Measurements from ENCODE around the gene IL4I1. TPM values are rescaled to one million over a fixed set of nuclear protein-coding genes. Genes with fewer than 3 reads are reported as not detected.

The IL4I1 gene
- total RNA-seq, 1 experiment from 2014 or later: 1.5 TPM

DNA sequence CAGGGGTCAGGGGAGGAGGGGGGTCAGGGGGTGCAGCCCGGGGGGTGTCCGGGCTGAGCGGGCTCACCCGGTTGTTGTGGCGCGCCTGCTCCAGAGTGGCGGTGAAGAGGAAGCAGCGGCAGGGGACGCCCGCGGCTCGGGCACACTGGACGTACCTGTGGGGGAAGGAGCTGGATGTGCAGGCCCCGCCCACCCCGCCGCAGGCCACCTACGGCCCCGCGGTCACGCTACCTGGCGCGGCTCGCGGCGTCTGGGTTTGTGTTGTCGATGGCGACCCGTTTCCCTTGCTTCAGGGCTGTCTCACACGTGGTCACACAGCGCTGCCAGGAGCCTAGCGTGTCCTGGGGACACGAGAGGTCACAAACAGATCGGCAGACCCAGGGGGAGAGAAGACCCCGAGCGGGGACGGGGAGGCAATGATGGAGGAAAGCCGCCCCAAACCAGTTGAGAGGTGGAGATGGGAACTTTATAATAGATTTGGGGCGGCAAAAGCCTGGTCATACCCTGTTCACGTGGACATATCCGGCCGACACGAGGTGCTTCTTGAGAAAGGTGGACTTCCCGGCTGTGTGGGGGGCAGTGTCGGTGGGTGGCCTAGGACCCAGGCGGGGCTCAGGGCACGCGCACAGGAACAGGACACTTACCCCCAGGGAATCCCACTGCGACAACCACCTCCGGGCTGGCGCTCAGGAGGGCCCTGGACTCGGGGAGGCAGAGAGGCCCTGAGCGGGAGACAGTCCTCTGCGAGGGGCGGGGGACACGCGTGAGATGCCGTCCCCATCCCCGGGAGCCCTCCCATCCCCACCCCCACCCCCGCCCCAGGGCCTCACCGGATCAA lies 34.9 kb downstream of the IL4I1 start:
- BruUV-seq (replicated peaks): no TSS peak
- TF ChIP-seq POLR2AphosphoS5 (IDR thresholded peaks at IDR 0.05; ENCODE audit: low read depth, low read length) (0 out of 2 replicates have a peak, but pooled peaks have one; percentile 9), REST (IDR thresholded peaks at IDR 0.05; ENCODE audit: insufficient read depth in 1 of 2, low read depth in 2 of 2, low read length in 1 of 2) (no peak)
- TF ChIP-seq, protein P1, sequence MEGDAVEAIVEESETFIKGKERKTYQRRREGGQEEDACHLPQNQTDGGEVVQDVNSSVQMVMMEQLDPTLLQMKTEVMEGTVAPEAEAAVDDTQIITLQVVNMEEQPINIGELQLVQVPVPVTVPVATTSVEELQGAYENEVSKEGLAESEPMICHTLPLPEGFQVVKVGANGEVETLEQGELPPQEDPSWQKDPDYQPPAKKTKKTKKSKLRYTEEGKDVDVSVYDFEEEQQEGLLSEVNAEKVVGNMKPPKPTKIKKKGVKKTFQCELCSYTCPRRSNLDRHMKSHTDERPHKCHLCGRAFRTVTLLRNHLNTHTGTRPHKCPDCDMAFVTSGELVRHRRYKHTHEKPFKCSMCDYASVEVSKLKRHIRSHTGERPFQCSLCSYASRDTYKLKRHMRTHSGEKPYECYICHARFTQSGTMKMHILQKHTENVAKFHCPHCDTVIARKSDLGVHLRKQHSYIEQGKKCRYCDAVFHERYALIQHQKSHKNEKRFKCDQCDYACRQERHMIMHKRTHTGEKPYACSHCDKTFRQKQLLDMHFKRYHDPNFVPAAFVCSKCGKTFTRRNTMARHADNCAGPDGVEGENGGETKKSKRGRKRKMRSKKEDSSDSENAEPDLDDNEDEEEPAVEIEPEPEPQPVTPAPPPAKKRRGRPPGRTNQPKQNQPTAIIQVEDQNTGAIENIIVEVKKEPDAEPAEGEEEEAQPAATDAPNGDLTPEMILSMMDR (IDR thresholded peaks at IDR 0.05): peak; percentile 10; the same call in 1 of the 2 replicates
- Histone ChIP-seq H3K27me3 (ENCODE audit: control insufficient read depth, insufficient read depth, low read length) (no peaks in the 10 kb centered on the region), H3K27ac (ENCODE audit: low read length) (peak overlapping the region; percentile 71; the same call in 1 of the 2 replicates), H3K4me3 (ENCODE audit: low read depth in 2 of 2, low read length in 2 of 2) (no peak overlapping the region), H3K36me3 (ENCODE audit: control insufficient read depth, insufficient read depth, low read length) (no peaks in the 10 kb centered on the region), H3K9me3 (ENCODE audit: control insufficient read depth, insufficient read depth, low read depth, low read length) (no peaks in the 10 kb centered on the region), H3K4me1 (ENCODE audit: control insufficient read depth, insufficient read depth, low read length) (peaks cover 41% of the 10 kb centered on the region)
- intact Hi-C loops (cut with micrococcal nuclease; ENCODE audit: unreplicated experiment): no loop called here
- ATAC-seq: peak; percentile 9; the same call in 1 of the 2 replicates
- CTCF ChIA-PET: no interaction called here
- POLR2A ChIA-PET: no interaction called here
- in situ Hi-C loops (cut with HindIII; ENCODE audit: low pct_unique_long_range_greater_than_20kb, low sequenced_read_pairs): no loop called here
- no peak for DNase-seq (ENCODE audit: low read depth, low spot score)

DNA sequence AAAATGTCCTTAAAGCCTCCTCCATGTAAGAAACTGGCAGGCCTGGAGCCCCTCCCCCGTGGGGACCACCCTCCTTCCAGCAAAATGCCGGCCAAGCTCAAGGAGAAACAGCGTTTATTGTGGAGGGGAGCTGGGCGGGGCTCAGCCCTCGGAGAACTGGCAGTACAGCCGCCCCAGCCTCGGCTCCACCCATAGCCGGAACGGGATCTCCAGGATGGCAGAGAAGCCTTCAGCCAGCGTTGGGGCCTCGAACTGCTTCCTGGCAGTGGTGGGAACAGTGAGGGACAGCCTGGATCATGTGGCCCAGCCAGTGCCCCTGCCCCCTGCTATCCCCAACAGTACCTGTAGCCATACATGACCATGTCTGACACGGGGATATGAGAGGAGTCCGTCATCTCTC lies 35.6 kb downstream of the IL4I1 start:
- Histone ChIP-seq H3K4me3 (ENCODE audit: low read depth in 2 of 2, low read length in 2 of 2) (no peak overlapping the region), H3K9me3 (ENCODE audit: control insufficient read depth, insufficient read depth, low read depth, low read length) (no peaks in the 10 kb centered on the region), H3K27ac (ENCODE audit: low read length) (peak overlapping the region; percentile 84), H3K4me1 (ENCODE audit: control insufficient read depth, insufficient read depth, low read length) (peaks cover 41% of the 10 kb centered on the region), H3K36me3 (ENCODE audit: control insufficient read depth, insufficient read depth, low read length) (no peaks in the 10 kb centered on the region), H3K27me3 (ENCODE audit: control insufficient read depth, insufficient read depth, low read length) (no peaks in the 10 kb centered on the region)
- BruUV-seq (replicated peaks): no TSS peak
- intact Hi-C loops (cut with micrococcal nuclease; ENCODE audit: unreplicated experiment) (no loop called here), in situ Hi-C loops (cut with HindIII; ENCODE audit: low pct_unique_long_range_greater_than_20kb, low sequenced_read_pairs) (no loop called here)
- TF ChIP-seq TCF7L2 (IDR thresholded peaks at IDR 0.05; ENCODE audit: low read depth, low read length): no peak
- TF ChIP-seq POLR2AphosphoS5 (IDR thresholded peaks at IDR 0.05; ENCODE audit: low read depth, low read length): no peak
- no peak for TF ChIP-seq REST (IDR thresholded peaks at IDR 0.05; ENCODE audit: insufficient read depth in 1 of 2, low read depth in 2 of 2, low read length in 1 of 2)
- TF ChIP-seq, protein P1 (IDR thresholded peaks at IDR 0.05): no peak
- no peak for TF ChIP-seq SIN3A (IDR thresholded peaks at IDR 0.05; ENCODE audit: borderline replicate concordance, insufficient read depth, low read depth, low read length)
- ATAC-seq (peak; percentile 27), DNase-seq (ENCODE audit: low read depth, low spot score) (no peak)
- POLR2A ChIA-PET: no interaction called here
- CTCF ChIA-PET: no interaction called here

All from Panc1 (cell line).